Midbrain (tissue), 1 donor: ENCODE results near the gene VASP.

Experiments
- DNase-seq: peaks from one replicate; lab custom pipeline; 2025; lab: John Stamatoyannopoulos, UW

Gene VASP

DNA sequence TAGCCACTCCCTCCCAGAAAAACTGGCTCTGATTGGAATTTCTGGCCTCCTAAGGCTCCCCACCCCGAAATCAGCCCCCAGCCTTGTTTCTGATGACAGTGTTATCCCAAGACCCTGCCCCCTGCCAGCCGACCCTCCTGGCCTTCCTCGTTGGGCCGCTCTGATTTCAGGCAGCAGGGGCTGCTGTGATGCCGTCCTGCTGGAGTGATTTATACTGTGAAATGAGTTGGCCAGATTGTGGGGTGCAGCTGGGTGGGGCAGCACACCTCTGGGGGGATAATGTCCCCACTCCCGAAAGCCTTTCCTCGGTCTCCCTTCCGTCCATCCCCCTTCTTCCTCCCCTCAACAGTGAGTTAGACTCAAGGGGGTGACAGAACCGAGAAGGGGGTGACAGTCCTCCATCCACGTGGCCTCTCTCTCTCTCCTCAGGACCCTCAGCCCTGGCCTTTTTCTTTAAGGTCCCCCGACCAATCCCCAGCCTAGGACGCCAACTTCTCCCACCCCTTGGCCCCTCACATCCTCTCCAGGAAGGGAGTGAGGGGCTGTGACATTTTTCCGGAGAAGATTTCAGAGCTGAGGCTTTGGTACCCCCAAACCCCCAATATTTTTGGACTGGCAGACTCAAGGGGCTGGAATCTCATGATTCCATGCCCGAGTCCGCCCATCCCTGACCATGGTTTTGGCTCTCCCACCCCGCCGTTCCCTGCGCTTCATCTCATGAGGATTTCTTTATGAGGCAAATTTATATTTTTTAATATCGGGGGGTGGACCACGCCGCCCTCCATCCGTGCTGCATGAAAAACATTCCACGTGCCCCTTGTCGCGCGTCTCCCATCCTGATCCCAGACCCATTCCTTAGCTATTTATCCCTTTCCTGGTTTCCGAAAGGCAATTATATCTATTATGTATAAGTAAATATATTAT is 33.3 kb upstream of the VASP start:
- DNase-seq: no peak

DNA sequence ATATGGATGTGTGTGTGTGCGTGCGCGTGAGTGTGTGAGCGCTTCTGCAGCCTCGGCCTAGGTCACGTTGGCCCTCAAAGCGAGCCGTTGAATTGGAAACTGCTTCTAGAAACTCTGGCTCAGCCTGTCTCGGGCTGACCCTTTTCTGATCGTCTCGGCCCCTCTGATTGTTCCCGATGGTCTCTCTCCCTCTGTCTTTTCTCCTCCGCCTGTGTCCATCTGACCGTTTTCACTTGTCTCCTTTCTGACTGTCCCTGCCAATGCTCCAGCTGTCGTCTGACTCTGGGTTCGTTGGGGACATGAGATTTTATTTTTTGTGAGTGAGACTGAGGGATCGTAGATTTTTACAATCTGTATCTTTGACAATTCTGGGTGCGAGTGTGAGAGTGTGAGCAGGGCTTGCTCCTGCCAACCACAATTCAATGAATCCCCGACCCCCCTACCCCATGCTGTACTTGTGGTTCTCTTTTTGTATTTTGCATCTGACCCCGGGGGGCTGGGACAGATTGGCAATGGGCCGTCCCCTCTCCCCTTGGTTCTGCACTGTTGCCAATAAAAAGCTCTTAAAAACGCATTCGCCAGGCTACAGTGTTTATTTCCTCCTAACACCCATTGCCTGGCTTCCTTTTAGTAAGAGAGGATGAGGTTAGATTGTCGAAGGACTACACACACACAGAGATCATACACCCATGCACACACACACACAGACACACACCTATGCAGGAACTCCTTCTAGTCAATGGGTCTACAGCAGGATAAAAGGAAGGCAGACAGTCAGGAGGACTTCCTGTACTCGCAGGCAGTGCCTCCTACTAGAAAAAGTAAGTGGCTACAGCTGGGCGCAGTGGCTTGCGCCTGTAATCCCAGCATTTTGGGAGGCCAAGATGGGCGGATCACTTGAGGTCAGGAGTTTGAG is 32.4 kb upstream of the VASP start:
- no peak for DNase-seq

- DNase-seq: no peak
These were observed 31.6 kb upstream of the VASP start for GRCh38 chr19:45475537-45476291.

GRCh38 chr19:45476304-45476703 is 31.0 kb upstream of the VASP start:
- DNase-seq: no peak

DNA sequence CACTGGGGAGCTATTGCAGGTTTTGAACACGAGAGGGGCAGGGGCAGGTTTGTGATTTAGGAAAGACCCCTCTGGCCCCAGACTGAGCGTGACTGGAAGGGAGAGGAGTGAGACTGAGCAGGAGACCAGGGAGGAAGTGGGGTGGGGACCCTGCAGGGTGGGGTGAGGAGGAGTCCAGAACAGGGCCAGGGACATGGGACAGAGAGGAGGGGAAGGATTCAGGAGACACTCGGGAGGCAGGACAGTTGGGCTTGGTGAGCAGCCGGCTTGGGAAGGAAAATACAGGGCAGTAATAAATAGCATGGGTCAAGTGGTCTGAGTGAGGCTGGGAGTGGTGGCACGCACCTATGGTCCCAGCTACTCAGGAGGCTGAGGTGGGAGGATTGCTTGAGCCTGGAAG is 30.1 kb upstream of the VASP start:
- no peak for DNase-seq

- no peak for DNase-seq
These were observed 29.4 kb upstream of the VASP start for GRCh38 chr19:45477713-45478453.

DNA sequence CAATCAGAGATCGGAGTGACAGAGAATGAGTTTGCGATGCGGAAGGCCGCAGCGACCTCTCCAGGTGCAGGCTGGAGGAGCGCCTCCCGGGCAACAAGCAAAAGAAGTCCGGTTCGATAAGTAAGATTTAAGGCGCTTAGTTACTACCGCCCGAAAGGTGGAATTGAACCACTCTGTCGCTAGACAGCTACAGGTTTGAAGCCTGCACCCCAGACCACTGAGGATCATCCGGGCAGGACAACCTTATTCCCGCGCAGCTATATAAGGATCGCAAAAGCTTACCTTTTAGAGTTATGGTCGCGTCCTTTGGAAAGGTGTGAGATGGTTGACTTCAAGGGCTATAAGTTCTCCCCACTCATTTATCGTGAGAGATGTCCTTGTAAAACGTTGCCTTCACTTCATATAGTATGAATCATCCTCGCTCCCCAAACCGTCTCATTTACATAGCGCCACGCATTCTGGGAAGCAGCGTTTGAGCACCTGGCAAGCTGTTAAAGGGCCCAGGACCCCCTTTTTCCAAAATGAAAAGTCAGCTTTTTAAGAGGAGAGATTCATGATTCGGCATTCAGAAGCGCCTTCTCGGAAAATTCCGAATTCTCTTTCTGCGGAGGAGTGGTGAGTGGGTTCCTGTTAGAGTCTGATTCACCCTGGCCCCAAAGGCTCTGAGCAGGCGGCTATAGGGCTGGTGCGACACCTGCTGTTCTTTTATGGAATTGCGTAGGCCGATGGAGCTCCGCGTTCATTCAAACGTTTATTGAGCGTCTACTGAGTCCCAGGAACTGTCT is 28.6 kb upstream of the VASP start:
- DNase-seq: peak; percentile 91

- no peak for DNase-seq
These were observed 24.2 kb upstream of the VASP start for GRCh38 chr19:45483033-45483432.

GRCh38 chr19:45484273-45484945 is 22.9 kb upstream of the VASP start:
- DNase-seq: no peak

DNA sequence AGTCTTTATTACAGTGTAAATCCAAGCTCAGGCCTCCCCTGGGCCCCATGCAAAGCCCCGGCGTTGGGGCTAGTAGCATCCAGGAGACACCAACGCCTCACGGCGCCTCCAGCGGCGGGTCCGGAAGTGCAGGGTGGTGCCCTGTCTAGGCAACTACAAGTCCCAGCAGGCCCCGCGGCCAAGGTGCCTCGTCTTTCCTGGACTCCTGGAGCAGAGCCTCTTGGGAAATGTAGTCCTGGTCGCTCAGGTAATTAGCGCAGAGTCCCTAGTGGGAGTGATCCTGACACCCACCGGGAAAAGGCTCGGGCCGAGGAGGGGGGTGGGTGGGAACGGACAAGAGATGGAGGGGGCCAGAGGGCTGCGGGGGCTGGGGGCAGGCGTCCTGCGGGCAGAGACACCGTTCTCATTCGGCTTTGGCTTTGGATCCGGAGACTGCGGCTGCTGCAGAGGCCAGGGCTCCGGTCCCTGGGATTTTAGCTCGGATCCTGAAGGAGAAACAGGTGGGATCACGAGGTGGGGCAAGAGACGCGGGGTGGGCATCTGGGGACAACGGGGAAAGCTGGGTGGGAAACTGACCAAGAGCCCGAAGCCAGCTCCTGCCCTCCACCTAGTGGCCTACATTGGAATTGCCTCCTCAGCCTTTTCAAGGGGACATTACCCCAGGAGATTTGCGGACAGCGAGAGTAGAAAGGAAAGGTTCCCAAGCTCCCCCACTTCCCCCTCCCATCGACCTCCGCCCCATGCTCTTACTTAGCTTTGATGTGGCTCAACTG is 21.8 kb upstream of the VASP start:
- peak; percentile 93 for DNase-seq

GRCh38 chr19:45488708-45489107 is 18.6 kb upstream of the VASP start:
- no peak for DNase-seq

GRCh38 chr19:45489216-45489855 is 17.9 kb upstream of the VASP start:
- no peak for DNase-seq

- no peak for DNase-seq
These were observed 15.1 kb upstream of the VASP start for GRCh38 chr19:45492137-45492626.

DNA sequence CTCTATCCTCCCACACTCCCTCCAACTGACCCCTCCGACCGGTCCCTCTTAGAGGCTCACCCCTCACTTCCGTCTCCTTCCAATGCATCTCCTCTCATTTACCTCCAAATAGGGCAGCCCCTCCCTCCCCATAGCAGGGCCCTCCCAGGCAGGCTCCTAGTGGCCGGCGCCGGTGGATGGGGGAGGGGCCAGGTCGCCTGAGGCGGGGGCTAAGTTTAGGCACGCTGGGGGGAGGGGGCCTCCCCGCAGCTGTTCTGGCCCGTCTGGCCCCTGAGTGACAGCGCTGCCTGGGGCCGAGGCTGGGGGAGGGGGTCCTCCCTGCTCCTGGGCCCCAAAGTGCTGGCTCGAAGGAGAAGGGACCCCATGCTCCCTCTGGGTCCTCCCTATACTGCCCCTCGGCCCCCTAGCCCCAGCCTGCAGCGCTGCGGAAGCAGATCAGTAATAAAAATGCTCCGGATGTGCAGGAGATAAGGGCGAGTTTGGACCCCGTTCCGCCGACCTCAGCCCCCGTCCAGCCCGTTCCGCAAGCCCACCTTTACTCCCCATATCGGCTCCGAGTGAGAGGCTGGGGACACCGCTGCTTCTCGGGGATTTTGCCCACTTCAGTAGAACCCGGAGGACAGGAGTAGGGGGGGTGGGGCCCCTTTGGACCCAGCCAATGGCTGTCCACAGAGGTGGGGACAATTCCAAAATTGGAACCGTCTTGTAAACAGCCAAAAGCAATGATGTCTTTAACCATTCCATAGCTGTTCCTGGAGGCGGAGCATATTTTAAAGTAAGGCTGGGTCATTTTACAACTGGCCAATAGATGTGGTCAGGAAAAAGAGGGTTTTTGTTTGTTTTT is 14.4 kb upstream of the VASP start:
- peak; percentile 24 for DNase-seq

DNA sequence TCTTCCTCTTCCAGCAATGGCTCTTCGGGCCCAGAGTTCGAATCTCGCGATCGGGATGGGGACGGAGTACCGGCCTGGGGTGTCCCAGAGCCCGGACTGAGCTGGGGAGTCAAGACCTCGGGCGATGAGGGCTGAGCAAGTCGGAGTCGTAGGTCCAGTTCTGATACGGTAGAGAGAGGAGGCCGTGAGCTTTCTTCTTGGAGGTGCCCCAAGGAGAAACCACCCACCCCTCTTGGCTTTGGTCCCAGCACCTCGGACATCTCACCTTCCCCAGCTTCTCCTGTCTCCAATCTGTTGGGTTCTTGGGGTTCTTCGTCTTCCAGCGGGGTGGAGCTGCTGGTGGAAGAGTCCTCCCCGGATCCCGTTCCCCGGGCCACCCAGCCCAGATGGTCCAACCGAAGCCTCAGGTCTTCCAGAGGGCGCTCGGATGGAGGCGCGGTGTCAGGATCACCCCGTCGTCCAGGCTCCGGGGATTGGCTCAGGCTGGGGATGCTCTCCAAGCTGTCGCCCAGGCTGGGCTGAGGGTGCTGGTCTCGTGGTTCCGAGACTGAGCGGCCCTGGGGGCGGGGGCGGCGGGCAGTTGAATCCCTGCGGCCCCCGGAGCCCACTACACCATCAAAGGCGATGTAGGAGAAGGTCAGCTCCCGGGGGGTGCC is 12.9 kb upstream of the VASP start:
- DNase-seq: no peak

GRCh38 chr19:45495178-45495577 is 12.1 kb upstream of the VASP start:
- DNase-seq: no peak

DNA sequence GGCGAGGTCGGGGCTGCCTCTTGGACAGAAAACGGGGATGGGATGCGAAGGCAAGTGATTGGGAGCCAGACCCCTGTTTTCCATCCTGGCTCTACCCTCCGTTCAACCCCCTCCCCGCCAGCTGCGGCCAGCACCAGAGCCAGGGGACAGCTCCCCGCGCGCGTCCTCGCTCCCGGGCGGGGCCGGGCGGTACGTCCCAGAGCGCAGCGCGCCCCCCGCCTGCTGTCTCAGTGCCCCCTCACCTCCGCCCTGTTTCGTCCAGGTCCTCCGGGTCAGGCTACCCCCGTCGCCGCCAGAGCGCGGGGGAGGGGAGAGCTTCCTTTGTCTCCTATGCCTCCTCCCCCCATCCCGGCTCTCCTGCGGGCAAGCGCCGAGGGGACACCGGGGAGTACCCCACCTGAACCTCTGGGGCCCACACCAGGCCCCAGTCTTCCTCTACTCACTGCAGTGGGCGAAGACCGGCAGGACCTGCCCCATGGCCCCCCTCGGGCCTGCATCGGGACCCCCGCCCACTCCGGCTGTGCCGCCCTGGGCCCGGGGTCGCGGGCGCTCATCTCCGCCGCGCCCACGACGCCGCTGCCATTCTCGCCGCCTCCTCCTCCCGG is 10.8 kb upstream of the VASP start:
- DNase-seq: no peak
